HL-60 (cell line): Measurements from ENCODE around the gene SRSF3. TPM values are rescaled to one million over a fixed set of nuclear protein-coding genes. Genes with fewer than 3 reads are reported as not detected.

ENCODE experiments used
- microRNA-seq: library from miRNA; unstranded; fragments of <30 nt; microRNA quantifications from one replicate; pipeline ENCODE4, GENCODE V29; 2018

Gene SRSF3

Small RNAs within 50 kb of the gene (microRNA-seq; reads per million reads assigned to microRNA genes)
- not detected for gene MIR3925
